Adrenal gland (tissue), 12 donors: ENCODE measurements around the gene BLID. TPM values are rescaled to one million over a fixed set of nuclear protein-coding genes. Genes with fewer than 3 reads are reported as not detected.

ENCODE experiments used
- DNase-seq, 7 donors: peaks; one replicate each; pipeline ENCODE4 v3.0.0-alpha.2; 2019 to 2020
- H3K27ac ChIP-seq, 5 donors: fragments of 200-600 bp; sonication (generic) in 4 of 5; 1 replicate in 3 of 5; 2 replicates in 2 of 5; pipeline versions ENCODE4 v1.5.1 to v1.8.0; 2016 to 2020; ENCODE audit warnings: mild to moderate bottlenecking in 1 of 5
- H3K27me3 ChIP-seq: fragments of 200-600 bp; 2 replicates; pipeline ENCODE4 v1.8.0; 2021
- H3K36me3 ChIP-seq, 2 donors: fragments of 200-600 bp; replicated peaks in 1 of 2; 1 replicate in 1 of 2; 2 replicates in 1 of 2; pipeline versions ENCODE4 v1.5.1 to v1.8.0; 2018 to 2022
- H3K4me1 ChIP-seq, 2 donors: fragments of 200-600 bp; replicated peaks in 1 of 2; 1 replicate in 1 of 2; 2 replicates in 1 of 2; pipeline versions ENCODE4 v1.5.1 to v1.8.0; 2018 to 2021
- H3K4me3 ChIP-seq, 4 donors: fragments of 200-600 bp; sonication (generic) in 3 of 4; one replicate each; pipeline ENCODE4 v1.5.1; 2016 to 2018
- H3K9me3 ChIP-seq, 3 donors: fragments of 200-600 bp; sonication (generic) in 1 of 3; replicated peaks in 1 of 3; 1 replicate in 2 of 3; 2 replicates in 1 of 3; pipeline versions ENCODE4 v1.5.1 to v1.8.0; 2016 to 2021
- POLR2A ChIP-seq, 2 donors: fragments of 450-650 bp; IDR thresholded peaks; one replicate each; pipeline ENCODE4 v1.6.1; 2017; ENCODE audit warnings: antibody characterized with exemption in 2 of 2, mild to moderate bottlenecking in 2 of 2, moderate library complexity in 1 of 2
- WGBS, 4 donors: extraction: QIAGEN DNeasy Blood & Tissue Kit in 2 of 4; methylation state at CpG; one replicate each; pipeline versions ENCODE4 v1.1.5 to v1.1.7; 2013 to 2017; 5-methylcytosine and 5-hydroxymethylcytosine counted together
- intact Hi-C, 2 donors: fragments of 100-400 bp; cut with DNase I; formaldehyde crosslinking; loops; one replicate each; pipeline versions ENCODE4 v1.14.1 to v1.15.0; 2022 to 2023
- polyA plus RNA-seq, 3 donors: library from polyadenylated mRNA; stranded (reverse); fragments of 200-250 nt in 2 of 3; fragments of 350-450 nt in 1 of 3; fragmentation: Illumina TruSeq in 1 of 3; extraction: RNeasy Lipid Tissue Mini Kit (QIAGEN cat#74804) in 1 of 3; gene quantifications; one replicate each; pipeline ENCODE4 v1.2.3, GENCODE V29; 2013 to 2014
- total RNA-seq, 9 donors: library from RNA; depleted of rRNA in 4 of 9; stranded (reverse); fragments of >200 nt in 4 of 9; fragments of 120-200 nt in 1 of 9; fragmentation: NEBNext Ultra II Directional in 1 of 9; extraction: Animal tissue kit (Norgen Biotek cat#: 25700) in 1 of 9; gene quantifications; one replicate each; pipeline versions ENCODE4 v1.1.0 to v1.2.4, GENCODE V29; 2013 to 2023
- TF ChIP-seq, protein P1 (sequence below), 6 experiments: fragments of 450-650 bp in 4 of 6; fragments of 200-600 bp in 2 of 6; sonication (generic) in 1 of 6; IDR thresholded peaks; 1 replicate in 5 of 6; 2 replicates in 1 of 6; pipeline versions ENCODE4 v1.5.1 to v1.8.0; 2016 to 2021; ENCODE audit warnings: antibody characterized with exemption in 6 of 6, mild to moderate bottlenecking in 2 of 6, moderate library complexity in 1 of 6
- donor health status: healthy with polysubstance abuse.
- donor health status: Bipolar disorder and iron deficiency.
- donor health status: DM: yes; HTN: yes; CAD: no.
- donor health status: DM: no; HTN: no; CAD: no.
- donor health status: DM: no; HTN: no; CAD: no.
- donor health status: DM: yes; HTN: yes; CAD: no.

BLID gene
- total and polyA plus RNA-seq, 12 donors: 0.27 to 5.9 (median 0.50) TPM; not detected in 7

DNA sequence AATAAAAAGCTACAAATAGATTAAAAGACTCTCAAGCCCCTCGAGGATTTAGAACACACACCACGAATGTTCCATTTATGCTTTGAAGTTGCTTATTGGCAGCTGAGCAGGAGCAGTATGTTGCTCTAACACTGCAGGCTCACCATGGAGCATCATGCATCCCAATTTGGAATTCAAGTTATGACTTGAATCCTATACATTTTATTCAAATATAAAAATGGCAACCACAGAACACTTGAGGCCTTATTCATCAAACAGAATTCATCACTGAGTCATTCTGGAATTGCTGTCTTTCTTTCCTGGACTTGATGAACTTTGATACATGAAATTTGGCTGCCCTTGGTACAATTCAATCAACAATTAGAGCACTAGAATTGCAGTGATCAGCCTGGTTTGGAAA is 24.5 kb upstream of the BLID start:
- no peak for DNase-seq
- no peaks in the 10 kb centered on the region for H3K36me3 ChIP-seq
- H3K4me1 ChIP-seq: peaks cover 0 to 9% of the 10 kb centered on the region in 2 donors
- WGBS, 4 donors: 66 to 77% (median 70%) methylated on average over 2 of the region's 2 CpGs
- intact Hi-C loops: no loop called here
- no peak overlapping the region for H3K27ac ChIP-seq
- no peaks in the 10 kb centered on the region for H3K27me3 ChIP-seq
- no peak overlapping the region for H3K4me3 ChIP-seq
- TF ChIP-seq POLR2A (IDR thresholded peaks at IDR 0.05): no peak
- TF ChIP-seq, protein P1, sequence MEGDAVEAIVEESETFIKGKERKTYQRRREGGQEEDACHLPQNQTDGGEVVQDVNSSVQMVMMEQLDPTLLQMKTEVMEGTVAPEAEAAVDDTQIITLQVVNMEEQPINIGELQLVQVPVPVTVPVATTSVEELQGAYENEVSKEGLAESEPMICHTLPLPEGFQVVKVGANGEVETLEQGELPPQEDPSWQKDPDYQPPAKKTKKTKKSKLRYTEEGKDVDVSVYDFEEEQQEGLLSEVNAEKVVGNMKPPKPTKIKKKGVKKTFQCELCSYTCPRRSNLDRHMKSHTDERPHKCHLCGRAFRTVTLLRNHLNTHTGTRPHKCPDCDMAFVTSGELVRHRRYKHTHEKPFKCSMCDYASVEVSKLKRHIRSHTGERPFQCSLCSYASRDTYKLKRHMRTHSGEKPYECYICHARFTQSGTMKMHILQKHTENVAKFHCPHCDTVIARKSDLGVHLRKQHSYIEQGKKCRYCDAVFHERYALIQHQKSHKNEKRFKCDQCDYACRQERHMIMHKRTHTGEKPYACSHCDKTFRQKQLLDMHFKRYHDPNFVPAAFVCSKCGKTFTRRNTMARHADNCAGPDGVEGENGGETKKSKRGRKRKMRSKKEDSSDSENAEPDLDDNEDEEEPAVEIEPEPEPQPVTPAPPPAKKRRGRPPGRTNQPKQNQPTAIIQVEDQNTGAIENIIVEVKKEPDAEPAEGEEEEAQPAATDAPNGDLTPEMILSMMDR (IDR thresholded peaks at IDR 0.05): no peak
- no peaks in the 10 kb centered on the region for H3K9me3 ChIP-seq

DNA sequence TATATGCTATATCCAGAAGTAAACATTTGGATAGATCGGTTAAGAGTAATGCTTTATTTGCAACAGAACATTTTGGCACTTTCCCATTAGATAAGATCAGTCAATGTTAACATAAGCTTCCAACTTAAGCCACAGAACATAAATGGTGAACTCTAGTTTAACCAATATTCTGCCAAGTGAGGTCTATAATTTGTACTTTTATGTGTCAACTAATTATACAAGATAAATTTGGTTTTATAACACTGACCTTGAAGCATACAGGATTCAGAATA is 23.5 kb upstream of the BLID start:
- intact Hi-C loops: no loop called here
- Histone ChIP-seq H3K4me1 (peaks cover 0 to 9% of the 10 kb centered on the region in 2 donors), H3K9me3 (no peaks in the 10 kb centered on the region), H3K4me3 (no peak overlapping the region), H3K36me3 (no peaks in the 10 kb centered on the region), H3K27ac (no peak overlapping the region), H3K27me3 (no peaks in the 10 kb centered on the region)
- TF ChIP-seq POLR2A (IDR thresholded peaks at IDR 0.05): no peak
- WGBS, 4 donors: 42 to 72% (median 64%) methylated on average over 1 of the region's 1 CpG
- no peak for DNase-seq

DNA sequence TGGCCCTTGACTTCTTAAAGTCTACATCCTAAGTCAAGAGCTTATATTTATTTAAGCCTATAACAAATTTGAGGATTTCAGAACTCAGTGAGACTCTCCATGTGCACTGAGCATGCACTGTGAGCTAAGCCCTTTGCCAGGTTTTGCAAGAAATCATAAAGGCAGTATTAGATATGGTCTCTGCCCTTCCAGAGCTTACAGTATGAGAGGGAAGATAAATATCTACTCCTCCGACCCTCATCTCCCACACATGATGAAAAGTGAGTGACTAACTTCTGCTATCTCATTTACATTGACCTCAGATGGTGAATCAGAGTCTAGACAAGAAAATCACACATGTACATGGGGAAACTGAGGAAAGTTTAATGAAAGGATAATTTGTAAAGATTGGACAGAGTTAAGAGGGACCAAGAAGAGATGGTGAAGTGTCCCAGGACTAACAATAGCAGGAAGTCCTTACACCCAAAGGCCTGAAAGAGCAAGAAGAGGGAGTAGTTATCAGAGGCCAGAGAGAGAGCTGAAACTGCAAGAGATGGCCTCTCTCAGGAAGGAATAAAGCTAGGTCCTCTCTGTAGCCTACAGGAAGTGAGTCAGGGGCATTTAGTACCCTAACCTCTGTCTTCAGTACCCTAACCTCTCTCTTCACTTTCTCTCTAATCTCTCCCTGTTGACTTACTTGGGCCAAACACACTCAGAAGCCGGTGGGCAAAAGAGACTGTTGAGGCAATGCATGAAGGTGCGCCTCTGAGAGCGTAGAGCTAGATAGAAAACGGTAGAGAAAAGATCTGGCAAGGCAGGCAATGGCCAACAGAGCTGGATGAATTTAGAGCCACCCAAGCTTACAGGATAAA is 23.0 kb upstream of the BLID start:
- WGBS, 4 donors: 75 to 76% (median 75%) methylated on average over 5 of the region's 5 CpGs
- intact Hi-C loops: no loop called here
- Histone ChIP-seq H3K4me3 (no peak overlapping the region), H3K27ac (no peak overlapping the region), H3K27me3 (no peaks in the 10 kb centered on the region), H3K4me1 (peaks cover 0 to 9% of the 10 kb centered on the region in 2 donors), H3K9me3 (no peaks in the 10 kb centered on the region), H3K36me3 (no peaks in the 10 kb centered on the region)
- DNase-seq: no peak
- no peak for TF ChIP-seq POLR2A (IDR thresholded peaks at IDR 0.05)
- TF ChIP-seq, protein P1 (IDR thresholded peaks at IDR 0.05): no peak

DNA sequence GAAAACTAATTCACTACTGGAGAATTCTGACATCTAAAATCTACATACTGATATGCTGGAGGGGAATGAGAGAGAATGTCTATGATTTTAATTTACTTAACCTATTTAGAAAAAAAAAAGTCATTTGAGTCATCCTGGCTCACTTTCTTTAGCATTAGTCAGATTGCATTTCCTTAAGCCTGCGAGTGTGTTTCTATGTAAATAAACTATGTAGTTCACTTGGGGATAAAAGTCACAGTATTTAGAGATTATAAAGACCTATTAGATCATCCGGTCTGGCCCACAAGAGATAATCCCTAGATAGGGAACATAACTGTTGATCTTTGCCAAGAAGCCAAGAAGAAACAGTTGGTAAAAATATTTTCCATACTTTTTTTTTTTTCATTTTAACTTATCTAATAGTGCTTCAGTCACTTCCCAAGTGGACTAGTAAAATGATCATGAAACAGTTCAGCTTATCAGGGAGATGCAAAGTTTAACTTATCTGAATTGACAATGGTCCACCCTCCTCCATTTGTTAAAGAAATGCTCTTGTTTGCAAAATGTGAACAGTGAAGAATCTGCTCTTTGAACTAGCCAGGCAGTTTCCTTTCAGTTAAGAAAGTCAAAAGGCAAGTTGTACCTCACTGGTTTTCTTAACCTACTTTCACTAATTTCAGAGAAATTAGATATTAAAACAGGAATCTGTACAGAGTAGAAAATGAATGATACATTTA is 21.2 kb upstream of the BLID start:
- DNase-seq: no peak
- TF ChIP-seq, protein P1 (IDR thresholded peaks at IDR 0.05): no peak
- TF ChIP-seq POLR2A (IDR thresholded peaks at IDR 0.05): no peak
- 16 to 26% (median 22%) methylated on average over 2 of the region's 2 CpGs for WGBS, 4 donors

More for the DNA sequence above, 21.2 kb upstream of the BLID start:
- Histone ChIP-seq H3K9me3 (no peaks in the 10 kb centered on the region), H3K36me3 (no peaks in the 10 kb centered on the region), H3K27me3 (no peaks in the 10 kb centered on the region), H3K4me3 (no peak overlapping the region), H3K27ac (peak overlapping the region in 2 of 5 donors; percentile 7 to 20), H3K4me1 (peaks cover 0 to 9% of the 10 kb centered on the region in 2 donors)
- intact Hi-C loops: no loop called here
